ENCODE measurements around the gene KRTAP10-9.
"Not testable (repeated sequence)": the region's sequence is repeated elsewhere in the genome, so short reads cannot be mapped to it uniquely, and the experiment has no call there.

Gene KRTAP10-9

DNA sequence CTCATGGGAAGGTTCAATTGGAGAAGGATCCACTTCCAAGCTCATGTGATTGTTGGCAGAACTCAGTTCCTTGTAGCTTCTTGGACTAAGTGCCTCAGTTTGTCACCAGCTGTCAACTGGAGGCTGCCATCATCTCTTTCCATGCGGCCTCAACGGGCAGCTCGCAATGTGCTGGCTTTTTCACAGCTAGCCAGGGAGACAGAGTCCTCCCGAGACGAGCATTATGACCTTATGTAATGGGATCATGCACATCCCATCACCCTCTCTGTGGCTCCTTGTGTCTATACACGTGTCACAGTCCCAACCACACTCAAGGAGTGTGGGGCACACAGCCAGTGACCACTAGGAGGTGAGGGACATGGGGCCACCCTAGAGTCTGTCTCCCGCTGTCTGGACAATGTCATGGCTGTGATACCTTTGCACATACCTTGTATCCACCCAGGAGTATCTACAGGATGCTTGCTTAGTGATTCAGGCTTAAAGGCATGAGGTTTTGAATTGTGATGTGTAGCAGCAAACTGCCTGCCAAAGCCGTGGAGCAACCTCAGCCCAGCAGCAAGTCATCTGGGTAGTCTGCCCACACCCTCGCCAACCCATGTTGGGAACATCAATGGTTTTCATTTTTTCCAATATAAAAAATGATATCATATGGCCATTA, 30.7 kb upstream of the KRTAP10-9 start:
- no peak for DNase-seq

- no peak for DNase-seq
Observed at GRCh38 chr21:44598061-44598460, 28.8 kb upstream of the KRTAP10-9 start.

GRCh38 chr21:44599264-44600029, 27.4 kb upstream of the KRTAP10-9 start:
- DNase-seq: no peak

DNA sequence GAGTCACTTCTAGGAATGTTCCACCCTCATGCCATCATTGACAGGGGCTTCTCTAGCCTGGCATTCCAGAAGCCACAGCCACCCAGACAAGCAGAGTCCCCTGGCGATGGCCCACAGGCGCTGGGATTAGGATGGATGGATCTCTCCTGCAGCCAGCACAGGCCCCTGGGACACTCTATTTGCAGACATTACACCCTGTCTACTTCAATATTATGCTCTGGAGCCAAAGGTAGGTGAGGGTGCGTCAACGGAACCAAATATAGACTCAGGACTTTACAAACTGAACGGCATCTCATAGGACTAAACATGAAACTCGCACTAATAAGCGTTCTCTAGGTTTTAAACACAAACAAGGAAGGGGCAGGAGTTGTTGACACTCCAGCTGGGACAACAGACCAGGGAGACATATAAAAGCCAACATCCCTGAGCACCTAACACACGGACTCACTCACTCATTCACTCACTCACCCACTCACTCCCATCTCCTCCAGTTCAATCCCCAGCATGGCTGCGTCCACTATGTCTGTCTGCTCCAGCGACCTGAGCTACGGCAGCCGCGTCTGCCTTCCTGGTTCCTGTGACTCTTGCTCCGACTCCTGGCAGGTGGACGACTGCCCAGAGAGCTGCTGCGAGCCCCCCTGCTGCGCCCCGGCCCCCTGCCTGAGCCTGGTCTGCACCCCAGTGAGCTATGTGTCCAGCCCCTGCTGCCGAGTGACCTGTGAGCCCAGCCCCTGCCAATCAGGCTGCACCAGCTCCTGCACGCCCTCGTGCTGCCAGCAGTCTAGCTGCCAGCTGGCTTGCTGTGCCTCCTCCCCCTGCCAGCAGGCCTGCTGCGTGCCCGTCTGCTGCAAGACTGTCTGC, 26.5 kb upstream of the KRTAP10-9 start, which contains the start of gene KRTAP10-7:
TSS of gene KRTAP10-7 (plus strand) at position 480 of the 861 bp plus-strand sequence. CDS start at position 505, 25 bp downstream.
- not testable (repeated sequence) for DNase-seq

DNA sequence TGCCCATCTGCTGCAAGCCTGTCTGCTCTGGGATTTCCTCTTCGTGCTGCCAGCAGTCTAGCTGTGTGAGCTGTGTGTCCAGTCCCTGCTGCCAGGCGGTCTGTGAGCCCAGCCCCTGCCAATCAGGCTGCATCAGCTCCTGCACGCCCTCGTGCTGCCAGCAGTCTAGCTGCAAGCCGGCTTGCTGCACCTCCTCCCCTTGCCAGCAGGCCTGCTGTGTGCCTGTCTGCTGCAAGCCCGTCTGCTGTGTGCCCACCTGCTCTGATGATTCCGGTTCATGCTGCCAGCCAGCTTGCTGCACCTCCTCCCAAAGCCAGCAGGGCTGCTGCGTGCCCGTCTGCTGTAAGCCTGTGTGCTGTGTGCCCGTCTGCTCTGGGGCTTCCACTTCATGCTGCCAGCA, 25.8 kb upstream of the KRTAP10-9 start:
- not testable (repeated sequence) for DNase-seq

- no peak for DNase-seq
Observed at GRCh38 chr21:44601596-44602462, 25.1 kb upstream of the KRTAP10-9 start.

GRCh38 chr21:44602463-44602850, 24.4 kb upstream of the KRTAP10-9 start:
- no peak for DNase-seq

DNA sequence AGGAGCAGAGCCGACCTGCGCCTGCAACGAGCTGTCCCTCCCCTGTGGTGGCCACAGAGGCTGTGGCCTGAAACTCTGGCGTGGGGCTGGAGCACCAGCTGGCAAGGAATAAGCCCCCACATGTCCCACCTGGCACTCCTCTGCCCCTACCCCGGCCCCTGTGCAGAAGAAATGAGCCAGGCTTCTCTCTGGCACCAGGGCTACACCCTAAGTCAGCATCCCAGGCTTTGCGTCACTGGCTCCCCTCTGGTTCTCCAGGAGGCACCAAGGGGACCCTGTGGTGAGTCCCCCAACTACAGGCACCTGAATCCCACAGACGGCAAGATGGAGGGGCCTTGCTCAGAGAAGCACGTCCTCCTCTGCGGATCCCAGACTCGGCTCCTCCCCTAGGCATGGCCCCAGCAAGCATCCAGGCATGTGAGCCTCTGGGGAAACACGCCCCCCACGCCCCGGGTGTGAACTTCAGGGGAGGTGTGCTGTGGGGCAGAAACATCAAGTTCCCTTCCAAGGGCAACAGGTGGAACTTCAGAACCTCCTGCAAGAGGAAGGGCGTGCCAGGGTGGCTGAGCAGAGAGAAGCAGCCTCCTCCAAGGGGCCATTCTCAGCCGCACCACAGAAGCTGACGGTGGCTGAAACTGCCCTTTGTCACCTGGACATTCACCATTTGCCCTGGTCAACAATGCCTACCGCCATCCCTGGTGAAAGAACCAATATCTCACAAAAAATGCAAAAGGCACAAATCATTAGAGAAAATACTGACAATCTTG, 23.6 kb upstream of the KRTAP10-9 start:
- DNase-seq: no peak

GRCh38 chr21:44603911-44604310, 23.0 kb upstream of the KRTAP10-9 start:
- no peak for DNase-seq

DNA sequence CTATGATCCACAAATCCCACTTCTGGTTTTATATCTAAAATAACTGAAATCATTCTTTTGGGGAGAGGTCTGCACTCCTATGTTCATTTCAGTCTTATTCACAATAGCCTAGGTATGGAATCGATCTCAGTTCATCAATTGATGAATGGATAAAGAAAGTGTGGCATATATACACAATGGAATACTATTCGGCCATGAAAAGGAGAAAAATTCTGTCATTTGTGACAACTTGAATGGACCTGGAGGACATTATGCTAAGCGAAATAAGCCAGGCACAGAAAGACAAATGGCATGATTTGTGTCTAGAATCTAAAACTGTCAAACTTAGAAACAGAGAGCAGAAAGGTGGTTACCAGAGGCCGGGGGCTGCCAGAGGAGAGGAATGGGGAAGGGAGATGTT, 20.4 kb upstream of the KRTAP10-9 start:
- no peak for DNase-seq

- DNase-seq: no peak
Observed at GRCh38 chr21:44609193-44609592, 17.7 kb upstream of the KRTAP10-9 start.

- not testable (repeated sequence) for DNase-seq
Observed at GRCh38 chr21:44610157-44610843, 16.6 kb upstream of the KRTAP10-9 start.

DNA sequence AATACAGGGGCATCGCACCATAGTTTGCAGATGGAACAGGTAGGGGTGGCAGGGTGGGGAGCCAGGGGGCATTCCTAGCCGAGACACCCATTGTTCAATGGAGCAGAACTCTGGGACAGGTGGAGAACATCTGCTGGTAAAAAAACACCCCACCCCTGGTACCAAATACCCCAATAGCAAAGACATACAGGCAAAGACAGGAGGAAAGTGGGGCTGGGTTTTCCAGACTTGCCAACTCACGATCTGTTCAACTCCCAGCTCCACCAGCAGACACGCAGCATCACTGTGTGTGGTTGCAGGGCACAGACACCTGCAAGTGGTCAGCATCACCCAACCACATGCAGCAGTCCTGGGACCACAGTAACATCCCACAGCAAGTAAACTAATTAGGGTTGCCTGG, 15.3 kb upstream of the KRTAP10-9 start:
- DNase-seq: no peak

DNA sequence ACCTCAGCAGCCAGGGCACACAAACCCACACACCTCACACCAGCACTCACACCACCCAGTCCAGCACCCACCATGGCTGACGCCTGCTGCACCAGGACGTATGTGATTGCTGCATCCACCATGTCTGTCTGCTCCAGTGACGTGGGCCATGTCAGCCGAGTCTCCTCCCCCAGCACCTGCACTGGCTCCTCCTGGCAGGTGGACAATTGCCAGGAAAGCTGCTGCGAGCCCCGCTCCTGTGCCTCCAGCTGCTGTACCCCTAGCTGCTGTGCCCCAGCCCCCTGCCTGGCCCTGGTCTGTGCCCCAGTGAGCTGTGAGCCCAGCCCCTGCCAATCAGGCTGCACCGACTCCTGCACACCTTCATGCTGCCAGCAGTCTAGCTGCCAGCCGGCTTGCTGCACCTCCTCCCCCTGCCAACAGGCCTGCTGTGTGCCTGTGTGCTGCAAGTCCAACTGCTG, 14.8 kb upstream of the KRTAP10-9 start, which contains the start of gene KRTAP10-8:
TSS of gene KRTAP10-8 (plus strand) at position 51 of the 458 bp plus-strand sequence. CDS start at position 73, 22 bp downstream.
- DNase-seq: no peak

DNA sequence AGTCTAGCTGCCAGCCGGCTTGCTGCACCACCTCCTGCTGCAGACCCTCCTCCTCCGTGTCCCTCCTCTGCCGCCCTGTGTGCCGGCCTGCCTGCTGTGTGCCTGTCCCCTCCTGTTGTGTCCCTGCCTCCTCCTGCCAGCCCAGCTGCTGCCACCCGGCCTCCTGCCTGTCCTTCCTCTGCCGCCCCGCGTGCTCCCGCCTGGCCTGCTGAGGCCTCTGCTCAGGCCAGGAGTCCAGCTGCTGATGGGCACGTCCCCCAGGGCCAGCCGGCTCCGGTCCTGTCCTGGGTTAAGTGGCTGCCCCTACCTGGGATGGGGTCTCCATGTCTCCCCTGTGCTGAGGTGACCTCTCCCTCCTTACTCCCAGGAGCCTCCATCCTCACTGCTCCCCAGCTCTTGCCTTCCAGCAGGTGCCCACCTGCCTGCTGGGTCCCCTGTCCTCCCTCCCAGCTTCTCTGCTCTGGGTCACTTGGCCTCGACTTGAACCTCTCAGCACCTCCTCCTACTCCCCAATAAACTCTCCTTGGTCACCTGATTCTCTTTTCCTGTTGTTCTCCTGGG, 14.1 kb upstream of the KRTAP10-9 start:
- DNase-seq: no peak

DNA sequence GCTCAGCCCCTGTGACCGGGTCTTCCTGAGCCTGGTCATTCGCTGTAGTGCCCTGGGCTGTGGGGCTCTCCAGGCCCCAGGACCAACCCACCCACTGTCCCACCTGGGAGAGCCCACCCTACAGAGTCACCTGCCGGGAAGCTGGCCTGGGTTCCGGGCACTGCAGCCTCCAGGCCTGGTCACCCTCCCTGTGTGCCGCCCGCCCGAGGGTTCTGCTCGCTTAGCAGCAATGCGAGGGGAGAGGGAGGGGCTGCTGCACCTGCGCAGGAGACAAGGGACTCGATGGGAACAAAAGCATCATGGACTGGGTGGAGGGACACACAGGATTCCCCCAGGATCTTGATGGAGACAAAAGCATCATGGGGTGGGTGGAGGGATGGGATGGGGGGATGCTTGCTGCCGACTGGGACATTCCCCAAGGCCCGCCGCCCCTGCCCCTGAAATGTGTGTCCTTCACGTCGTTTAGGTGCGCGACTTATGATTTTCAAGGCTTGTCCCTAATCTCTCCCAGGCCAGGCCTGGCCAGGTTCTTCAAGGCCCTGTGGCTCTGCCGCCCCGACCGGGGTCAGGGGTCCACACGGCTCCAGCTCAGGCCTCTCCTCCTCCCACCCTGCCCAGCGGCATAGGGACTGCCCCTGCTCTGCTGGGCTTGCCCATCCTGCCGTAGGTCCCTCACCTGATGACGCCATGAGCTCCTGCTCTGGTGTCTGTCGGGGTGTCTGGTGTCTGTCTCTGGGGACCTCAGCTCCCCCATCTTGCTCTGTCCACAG, 13.3 kb upstream of the KRTAP10-9 start:
- DNase-seq: no peak

GRCh38 chr21:44614161-44614631, 12.7 kb upstream of the KRTAP10-9 start:
- DNase-seq: no peak

DNA sequence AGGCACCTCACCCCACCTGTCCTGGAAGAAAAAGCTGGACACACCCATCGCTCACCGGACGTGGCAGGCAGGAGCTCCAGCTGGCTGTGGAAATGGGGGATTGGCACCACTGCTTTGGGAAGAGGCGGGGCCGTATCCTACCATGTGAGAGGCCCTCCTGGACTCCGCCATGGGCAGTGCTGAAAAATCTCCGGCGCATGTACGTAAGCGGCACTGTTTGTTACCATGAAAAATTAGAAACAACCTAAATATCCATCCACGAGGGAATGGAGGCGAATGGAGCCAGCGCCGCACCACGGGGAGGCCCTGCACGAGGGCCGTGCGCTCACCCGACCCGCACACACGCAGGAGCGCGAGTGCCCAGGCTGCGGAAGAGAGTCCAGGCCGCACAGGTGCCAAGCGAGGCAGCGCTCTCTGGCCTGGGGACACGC, 11.9 kb upstream of the KRTAP10-9 start:
- no peak for DNase-seq

GRCh38 chr21:44615466-44615865, 11.4 kb upstream of the KRTAP10-9 start:
- DNase-seq: no peak
